Activated T-cell treated with anti-CD3 and anti-CD28 coated beads, Interleukin-2, amount 50 U/mL, for 4 hours (primary cell): ENCODE results near the gene RAPGEF2. TPM values are rescaled to one million over a fixed set of nuclear protein-coding genes. Genes with fewer than 3 reads are reported as not detected.
"Not testable (repeated sequence)": the region's sequence is repeated elsewhere in the genome, so short reads cannot be mapped to it uniquely, and the experiment has no call there.

Source experiments
- ATAC-seq, 2 donors: fragments of 200-7000 bp; cut with Tn5 transposase; one replicate each; pipeline ENCODE4 v1.10.0; 2021
- DNase-seq: peaks from one replicate; pipeline ENCODE4 v3.0.0-alpha.2; 2020
- H3K27me3 Mint-ChIP-seq: one replicate; pipeline ENCODE4 v1.8.0; 2021; ENCODE audit warnings: low read depth, mixed read lengths
- H3K36me3 Mint-ChIP-seq: one replicate; pipeline ENCODE4 v1.8.0; 2022; ENCODE audit warnings: mixed read lengths; ENCODE audit not compliant: insufficient read depth
- H3K4me1 Mint-ChIP-seq: one replicate; pipeline ENCODE4 v1.8.0; 2021; ENCODE audit warnings: low read depth, mixed read lengths
- H3K4me3 Mint-ChIP-seq: one replicate; pipeline ENCODE4 v1.8.0; 2021; ENCODE audit warnings: mild to moderate bottlenecking, moderate library complexity, mixed read lengths
- H3K9me3 Mint-ChIP-seq: one replicate; pipeline ENCODE4 v1.8.0; 2021; ENCODE audit warnings: mixed read lengths
- total RNA-seq, 3 donors: library from RNA; stranded (reverse); gene quantifications; one replicate each; pipeline ENCODE4 v1.2.1, GENCODE V29; 2021

RAPGEF2 gene
- total RNA-seq, 3 donors from 2014 or later, result 47.8 to 50.0 (median 49.3) TPM

DNA sequence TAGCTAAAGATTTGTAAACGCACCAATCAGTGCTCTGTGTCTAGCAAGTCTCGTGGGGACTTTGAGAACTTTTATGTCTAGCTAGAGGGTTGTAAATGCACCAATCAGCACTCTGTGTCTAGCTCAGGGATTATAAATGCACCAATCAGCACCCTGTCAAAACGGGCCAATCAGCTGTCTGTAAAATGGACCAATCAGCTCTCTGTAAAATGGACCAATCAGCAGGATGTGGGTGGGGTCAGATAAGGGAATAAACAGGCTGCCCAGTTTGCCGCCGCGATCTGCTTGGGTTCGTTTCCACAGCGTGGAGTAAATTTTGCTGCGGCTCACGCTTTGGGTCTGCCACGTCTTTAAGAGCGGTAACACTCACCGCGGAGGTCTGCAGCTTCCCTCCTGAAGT is 148.7 kb downstream of the RAPGEF2 start:
- H3K4me1 Mint-ChIP-seq, H3K4me3 Mint-ChIP-seq, H3K9me3 Mint-ChIP-seq, ATAC-seq, H3K27me3 Mint-ChIP-seq, DNase-seq: not testable (repeated sequence)
- H3K36me3 Mint-ChIP-seq, result peaks cover 25% of the 10 kb centered on the region

DNA sequence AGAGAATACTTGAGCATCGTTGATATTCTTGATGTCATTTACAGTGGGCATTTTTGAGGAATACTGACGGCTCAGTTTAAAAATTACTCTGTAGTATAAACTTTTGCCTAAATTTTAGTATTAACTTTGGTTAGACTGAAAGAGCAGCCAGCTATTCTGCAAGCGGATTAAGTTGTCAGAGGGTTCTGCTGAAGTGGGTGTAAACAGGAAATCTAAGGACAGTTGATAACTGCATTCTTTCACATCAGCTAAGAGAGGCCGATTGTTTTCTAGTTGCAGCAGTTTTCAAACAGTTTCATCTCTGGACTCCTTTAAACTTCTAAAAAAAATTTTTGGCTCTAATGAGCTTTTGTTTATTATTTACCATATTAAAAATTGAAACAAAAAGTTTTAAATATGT is 149.6 kb downstream of the RAPGEF2 start:
- DNase-seq, result no peak
- Mint-ChIP-seq H3K27me3 (no peaks in the 10 kb centered on the region), H3K4me1 (peaks cover 6% of the 10 kb centered on the region), H3K36me3 (peaks cover 28% of the 10 kb centered on the region), H3K9me3 (peaks cover 3% of the 10 kb centered on the region), H3K4me3 (no peak overlapping the region)
- ATAC-seq, result no peak

DNA sequence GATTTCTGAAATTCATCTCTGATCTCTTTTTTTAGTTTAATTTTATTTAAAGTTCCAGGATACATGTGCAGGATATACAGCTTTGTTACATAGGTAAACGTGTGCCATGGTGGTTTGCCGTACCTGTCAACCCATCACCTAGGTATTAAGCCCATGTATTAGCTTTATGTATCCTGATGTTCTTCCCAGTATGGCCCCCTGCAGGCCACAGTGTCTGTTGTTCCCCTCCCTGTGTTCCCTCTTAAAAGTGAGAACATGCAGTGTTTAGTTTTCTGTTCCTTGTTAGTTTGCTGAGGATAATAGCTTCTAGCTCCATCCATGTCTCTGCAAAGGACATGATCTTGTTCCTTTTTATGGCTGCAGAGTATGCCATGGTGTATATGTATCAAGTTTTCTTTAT is 153.2 kb downstream of the RAPGEF2 start:
- H3K9me3 Mint-ChIP-seq, result peaks cover 3% of the 10 kb centered on the region
- no peak for DNase-seq
- no peak for ATAC-seq
- H3K4me3 Mint-ChIP-seq, result no peak overlapping the region
- H3K27me3 Mint-ChIP-seq, result no peaks in the 10 kb centered on the region
- no peaks in the 10 kb centered on the region for H3K4me1 Mint-ChIP-seq
- H3K36me3 Mint-ChIP-seq, result peaks cover 27% of the 10 kb centered on the region

GRCh38 chr4:159258889-159259560 is 156.1 kb downstream of the RAPGEF2 start:
- ATAC-seq (no peak), DNase-seq (no peak)
- no peaks in the 10 kb centered on the region for H3K27me3 Mint-ChIP-seq
- H3K4me3 Mint-ChIP-seq, result no peak overlapping the region
- no peaks in the 10 kb centered on the region for H3K4me1 Mint-ChIP-seq
- peaks cover 16% of the 10 kb centered on the region for H3K36me3 Mint-ChIP-seq
- no peaks in the 10 kb centered on the region for H3K9me3 Mint-ChIP-seq

GRCh38 chr4:159264057-159264456 is 161.2 kb downstream of the RAPGEF2 start:
- Mint-ChIP-seq H3K9me3 (no peaks in the 10 kb centered on the region), H3K36me3 (peaks cover 3% of the 10 kb centered on the region), H3K27me3 (no peaks in the 10 kb centered on the region), H3K4me3 (no peak overlapping the region), H3K4me1 (no peaks in the 10 kb centered on the region)
- ATAC-seq, result no peak
- no peak for DNase-seq

- Mint-ChIP-seq H3K27me3 (no peaks in the 10 kb centered on the region), H3K9me3 (no peaks in the 10 kb centered on the region), H3K36me3 (peaks cover 3% of the 10 kb centered on the region), H3K4me1 (peaks cover 4% of the 10 kb centered on the region), H3K4me3 (no peak overlapping the region)
- ATAC-seq (no peak), DNase-seq (no peak)
Measured at GRCh38 chr4:159266981-159267868, 164.3 kb downstream of the RAPGEF2 start.

DNA sequence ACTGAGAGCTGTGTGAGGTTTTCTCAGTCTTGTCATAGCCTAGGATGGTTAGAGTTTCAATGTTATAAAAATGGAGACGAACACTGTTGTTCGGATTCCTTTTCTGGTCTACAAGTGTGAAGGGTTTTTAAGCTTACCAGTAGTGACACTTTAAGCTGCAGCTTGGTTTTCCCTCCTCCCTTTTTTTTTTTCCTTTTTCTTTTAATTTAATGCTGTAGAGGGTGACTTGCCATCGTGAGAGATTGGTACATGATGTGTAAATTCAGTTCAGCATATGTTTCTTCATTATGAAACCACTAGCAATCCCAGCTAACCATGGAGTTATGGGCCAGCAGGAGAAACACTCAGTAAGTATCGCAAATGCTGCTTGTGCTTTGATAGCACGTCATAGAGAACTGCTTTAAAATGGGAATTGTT is 165.0 kb downstream of the RAPGEF2 start:
- Mint-ChIP-seq H3K27me3 (no peaks in the 10 kb centered on the region), H3K9me3 (no peaks in the 10 kb centered on the region), H3K36me3 (peaks cover 3% of the 10 kb centered on the region), H3K4me3 (no peak overlapping the region), H3K4me1 (peaks cover 10% of the 10 kb centered on the region)
- DNase-seq, result no peak
- no peak for ATAC-seq

- Mint-ChIP-seq H3K36me3 (peaks cover 3% of the 10 kb centered on the region), H3K4me1 (peaks cover 15% of the 10 kb centered on the region), H3K9me3 (no peaks in the 10 kb centered on the region), H3K4me3 (no peak overlapping the region), H3K27me3 (no peaks in the 10 kb centered on the region)
- DNase-seq (no peak), ATAC-seq (no peak)
Measured at GRCh38 chr4:159268607-159269006, 165.7 kb downstream of the RAPGEF2 start.

DNA sequence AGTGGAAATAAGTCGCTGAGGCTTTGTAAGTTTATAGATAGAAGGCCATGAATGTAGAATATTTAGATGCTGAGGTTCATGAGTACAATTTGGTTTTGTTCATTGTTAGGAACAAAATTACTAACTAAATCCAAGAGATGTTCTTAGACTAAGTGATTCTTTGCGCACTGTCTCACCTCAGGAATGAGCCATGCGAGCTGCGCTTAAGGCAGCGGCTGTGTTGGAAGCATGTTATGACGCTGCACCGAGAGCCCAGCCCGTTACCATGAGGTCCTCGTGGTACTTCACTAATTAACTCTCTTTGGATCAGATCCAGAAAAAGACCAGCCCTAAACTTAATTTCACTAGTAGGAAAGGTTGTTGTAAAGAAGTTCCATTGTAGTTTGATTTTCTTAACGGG is 166.2 kb downstream of the RAPGEF2 start:
- H3K36me3 Mint-ChIP-seq, result peaks cover 3% of the 10 kb centered on the region
- DNase-seq (no peak), ATAC-seq (no peak)
- H3K9me3 Mint-ChIP-seq, result no peaks in the 10 kb centered on the region
- peaks cover 15% of the 10 kb centered on the region for H3K4me1 Mint-ChIP-seq
- H3K27me3 Mint-ChIP-seq, result no peaks in the 10 kb centered on the region
- no peak overlapping the region for H3K4me3 Mint-ChIP-seq

GRCh38 chr4:159269956-159270355 is 167.1 kb downstream of the RAPGEF2 start:
- H3K36me3 Mint-ChIP-seq, result peaks cover 3% of the 10 kb centered on the region
- no peaks in the 10 kb centered on the region for H3K9me3 Mint-ChIP-seq
- H3K4me3 Mint-ChIP-seq, result no peak overlapping the region
- H3K27me3 Mint-ChIP-seq, result no peaks in the 10 kb centered on the region
- peaks cover 15% of the 10 kb centered on the region for H3K4me1 Mint-ChIP-seq
- DNase-seq (no peak), ATAC-seq (no peak)

GRCh38 chr4:159271856-159272255 is 169.0 kb downstream of the RAPGEF2 start:
- Mint-ChIP-seq H3K4me1 (peaks cover 15% of the 10 kb centered on the region), H3K27me3 (no peaks in the 10 kb centered on the region), H3K9me3 (no peaks in the 10 kb centered on the region), H3K4me3 (no peak overlapping the region), H3K36me3 (no peaks in the 10 kb centered on the region)
- ATAC-seq (no peak), DNase-seq (no peak)

DNA sequence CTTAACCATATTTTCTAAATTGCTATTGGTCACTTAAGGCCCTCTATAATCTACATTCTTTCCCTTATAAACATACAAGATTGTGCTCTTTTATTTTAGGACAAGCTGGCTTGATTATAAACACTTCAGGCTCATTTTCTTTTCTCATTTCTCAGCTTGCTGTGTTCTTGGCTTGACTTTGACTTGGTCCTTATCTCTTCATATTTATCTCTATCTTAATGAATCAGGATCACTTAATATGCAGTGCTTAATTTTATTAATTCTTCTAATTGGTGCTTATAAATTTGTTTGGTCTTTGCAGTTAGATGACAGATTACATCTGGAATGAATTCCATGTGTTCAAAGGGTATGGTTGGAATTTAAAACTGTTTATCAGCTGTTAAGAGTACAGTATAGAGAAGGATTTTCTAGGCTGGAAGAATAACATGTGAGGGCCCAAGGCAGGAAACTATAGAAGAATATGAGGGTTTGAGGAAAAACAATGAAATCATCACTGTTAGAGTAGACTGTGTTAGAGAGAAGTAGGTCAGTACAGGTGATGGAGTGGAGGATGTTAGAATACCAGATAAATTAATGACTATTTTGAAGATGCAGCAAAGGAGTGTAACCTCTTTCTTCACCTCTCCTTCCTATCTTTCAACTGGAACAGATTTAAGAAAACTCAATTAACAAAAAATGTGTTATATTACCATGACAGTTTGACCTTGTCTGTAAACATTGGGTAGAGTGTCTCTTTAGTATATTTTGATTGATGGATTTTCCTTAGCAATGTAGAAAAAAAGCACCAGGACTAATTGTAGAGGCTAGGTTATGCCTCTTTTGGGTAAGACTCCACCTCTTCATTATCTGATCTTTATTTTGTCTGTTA is 169.6 kb downstream of the RAPGEF2 start:
- DNase-seq, result no peak
- ATAC-seq, result no peak
- no peaks in the 10 kb centered on the region for H3K9me3 Mint-ChIP-seq
- no peaks in the 10 kb centered on the region for H3K27me3 Mint-ChIP-seq
- no peaks in the 10 kb centered on the region for H3K36me3 Mint-ChIP-seq
- H3K4me1 Mint-ChIP-seq, result peaks cover 15% of the 10 kb centered on the region
- no peak overlapping the region for H3K4me3 Mint-ChIP-seq

DNA sequence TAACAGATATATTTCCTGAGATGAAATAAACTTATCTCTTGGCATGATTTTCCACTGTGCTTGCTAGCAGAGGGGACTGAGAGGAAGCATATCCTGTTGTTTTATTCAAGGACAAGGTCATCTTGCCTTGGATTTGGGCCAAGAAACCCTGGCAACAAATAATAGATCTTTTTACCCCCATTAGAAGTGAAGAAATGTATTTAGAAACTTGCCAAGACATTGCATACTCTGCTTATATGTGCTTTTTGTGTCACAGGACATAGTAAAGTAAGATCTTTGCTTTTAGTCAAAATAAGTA is 170.2 kb downstream of the RAPGEF2 start:
- peaks cover 15% of the 10 kb centered on the region for H3K4me1 Mint-ChIP-seq
- DNase-seq (no peak), ATAC-seq (no peak)
- H3K36me3 Mint-ChIP-seq, result no peaks in the 10 kb centered on the region
- H3K4me3 Mint-ChIP-seq, result no peak overlapping the region
- H3K9me3 Mint-ChIP-seq, result no peaks in the 10 kb centered on the region
- no peaks in the 10 kb centered on the region for H3K27me3 Mint-ChIP-seq

GRCh38 chr4:159273841-159274240 is 171.0 kb downstream of the RAPGEF2 start:
- Mint-ChIP-seq H3K4me1 (peaks cover 15% of the 10 kb centered on the region), H3K27me3 (no peaks in the 10 kb centered on the region), H3K4me3 (no peak overlapping the region), H3K9me3 (no peaks in the 10 kb centered on the region), H3K36me3 (peaks cover under 1% of the 10 kb centered on the region)
- no peak for DNase-seq
- no peak for ATAC-seq
